ENCODE results near the gene CSNK1G3. TPM values are rescaled to one million over a fixed set of nuclear protein-coding genes. Genes with fewer than 3 reads are reported as not detected.
"Not testable (repeated sequence)": the region's sequence is repeated elsewhere in the genome, so short reads cannot be mapped to it uniquely, and the experiment has no call there.

The CSNK1G3 gene
- total RNA-seq, 4 donors from 2014 or later, result 23.1 to 45.6 (median 30.5) TPM

GRCh38 chr5:123486951-123487655 is 24.9 kb upstream of the CSNK1G3 start:
- no peak for DNase-seq (ENCODE audit: low spot score in 2 of 2)
- Histone ChIP-seq H3K36me3 (no peaks in the 10 kb centered on the region), H3K4me3 (no peak overlapping the region), H3K9me3 (no peaks in the 10 kb centered on the region), H3K27me3 (no peaks in the 10 kb centered on the region), H3K27ac (no peak overlapping the region), H3K4me1 (peaks cover 10% of the 10 kb centered on the region)
- TF ChIP-seq CTCF (IDR thresholded peaks at IDR 0.05), result no peak
- TF ChIP-seq POLR2A (IDR thresholded peaks at IDR 0.05), result no peak
- no peak for TF ChIP-seq EP300 (IDR thresholded peaks at IDR 0.05)
- no peak for TF ChIP-seq POLR2AphosphoS5 (IDR thresholded peaks at IDR 0.05)
- 36% methylated on average over 7 of the region's 7 CpGs for WGBS

- Histone ChIP-seq H3K27ac (no peak overlapping the region), H3K4me1 (peaks cover 10% of the 10 kb centered on the region), H3K27me3 (no peaks in the 10 kb centered on the region), H3K4me3 (no peak overlapping the region), H3K9me3 (no peaks in the 10 kb centered on the region), H3K36me3 (no peaks in the 10 kb centered on the region)
- no peak for DNase-seq (ENCODE audit: low spot score in 2 of 2)
- WGBS, result 80% methylated on average over 5 of the region's 5 CpGs
- TF ChIP-seq EP300 (IDR thresholded peaks at IDR 0.05), result no peak
- TF ChIP-seq POLR2AphosphoS5 (IDR thresholded peaks at IDR 0.05), result no peak
- TF ChIP-seq CTCF (IDR thresholded peaks at IDR 0.05), result no peak
- TF ChIP-seq POLR2A (IDR thresholded peaks at IDR 0.05), result no peak
Observed at GRCh38 chr5:123490974-123491373, 21.0 kb upstream of the CSNK1G3 start.

GRCh38 chr5:123495211-123495610 is 16.8 kb upstream of the CSNK1G3 start:
- not testable (repeated sequence) for H3K27ac ChIP-seq; H3K9me3 ChIP-seq; H3K27me3 ChIP-seq; H3K4me1 ChIP-seq; DNase-seq (ENCODE audit: low spot score in 2 of 2); H3K36me3 ChIP-seq; H3K4me3 ChIP-seq
- WGBS, result 95% methylated on average over 2 of the region's 2 CpGs

GRCh38 chr5:123496892-123497291 is 15.1 kb upstream of the CSNK1G3 start:
- Histone ChIP-seq H3K36me3 (no peaks in the 10 kb centered on the region), H3K9me3 (no peaks in the 10 kb centered on the region), H3K27me3 (no peaks in the 10 kb centered on the region), H3K27ac (no peak overlapping the region), H3K4me3 (no peak overlapping the region), H3K4me1 (no peaks in the 10 kb centered on the region)
- WGBS, result 81% methylated on average over 3 of the region's 3 CpGs
- no peak for TF ChIP-seq POLR2A (IDR thresholded peaks at IDR 0.05)
- no peak for TF ChIP-seq EP300 (IDR thresholded peaks at IDR 0.05)
- no peak for TF ChIP-seq CTCF (IDR thresholded peaks at IDR 0.05)
- TF ChIP-seq POLR2AphosphoS5 (IDR thresholded peaks at IDR 0.05), result no peak
- DNase-seq (ENCODE audit: low spot score in 2 of 2), result no peak

GRCh38 chr5:123500471-123500870 is 11.5 kb upstream of the CSNK1G3 start:
- H3K27ac ChIP-seq, result no peak overlapping the region
- no peaks in the 10 kb centered on the region for H3K4me1 ChIP-seq
- TF ChIP-seq CTCF (IDR thresholded peaks at IDR 0.05) (no peak), EP300 (IDR thresholded peaks at IDR 0.05) (no peak), POLR2AphosphoS5 (IDR thresholded peaks at IDR 0.05) (no peak), POLR2A (IDR thresholded peaks at IDR 0.05) (no peak)
- no peaks in the 10 kb centered on the region for H3K36me3 ChIP-seq
- 86% methylated on average over 4 of the region's 4 CpGs for WGBS
- no peaks in the 10 kb centered on the region for H3K9me3 ChIP-seq
- no peaks in the 10 kb centered on the region for H3K27me3 ChIP-seq
- H3K4me3 ChIP-seq, result no peak overlapping the region
- DNase-seq (ENCODE audit: low spot score in 2 of 2), result no peak

GRCh38 chr5:123502120-123502519 is 9.9 kb upstream of the CSNK1G3 start:
- TF ChIP-seq POLR2AphosphoS5 (IDR thresholded peaks at IDR 0.05) (no peak), CTCF (IDR thresholded peaks at IDR 0.05) (no peak), EP300 (IDR thresholded peaks at IDR 0.05) (no peak)
- WGBS, result 53% methylated on average over 3 of the region's 3 CpGs
- no peaks in the 10 kb centered on the region for H3K4me1 ChIP-seq
- no peak overlapping the region for H3K27ac ChIP-seq
- no peak for DNase-seq (ENCODE audit: low spot score in 2 of 2)
- no peaks in the 10 kb centered on the region for H3K9me3 ChIP-seq
- no peaks in the 10 kb centered on the region for H3K36me3 ChIP-seq
- H3K4me3 ChIP-seq, result no peak overlapping the region
- no peaks in the 10 kb centered on the region for H3K27me3 ChIP-seq

Measured in suprapubic skin (tissue), 4 donors.